H1 (cell line): Measurements from ENCODE around the gene ELMO2. TPM values are rescaled to one million over a fixed set of nuclear protein-coding genes. Genes with fewer than 3 reads are reported as not detected.

Experiments used
- CTCF ChIA-PET: fragments of 300-600 bp; sonication (Branson Sonifier 250); formaldehyde crosslinking; loops from one replicate; lab custom pipeline; 2021; ENCODE audit not compliant: partially characterized antibody; lab: Charles Lee
- POLR2A ChIA-PET: fragments of 300-600 bp; sonication (Branson Sonifier 250); formaldehyde crosslinking; loops from one replicate; lab custom pipeline; 2021; ENCODE audit warnings: inconsistent platforms; ENCODE audit not compliant: partially characterized antibody; lab: Charles Lee
- DNase-seq, 2 experiments: peaks; one replicate each; pipeline versions ENCODE4 v3.0.0 to v3.0.0-alpha.2; 2010 to 2022; ENCODE audit warnings: low spot score in 2 of 2, low read depth in 1 of 2, mixed read lengths in 1 of 2
- FAIRE-seq: peaks from 2 replicates; lab custom pipeline; 2011; peaks lifted over from hg19 to GRCh38; lab: Jason Lieb, UNC
- H2AFZ ChIP-seq: 2 replicates; pipeline ENCODE4 v1.8.1; 2012; ENCODE audit warnings: low read length, inconsistent platforms
- H2AK5ac ChIP-seq: 2 replicates; pipeline ENCODE4 v1.6.1; 2013; ENCODE audit warnings: low read depth, low read length
- H2BK120ac ChIP-seq: replicated peaks from 2 replicates; pipeline ENCODE3; 2013; ENCODE audit warnings: low read depth, low read length, inconsistent platforms
- H2BK12ac ChIP-seq: 2 replicates; pipeline ENCODE4 v1.6.1; 2013; ENCODE audit warnings: low read depth, low read length
- H2BK15ac ChIP-seq: 2 replicates; pipeline ENCODE4 v1.6.1; 2013; ENCODE audit warnings: low read length
- H2BK20ac ChIP-seq: 2 replicates; pipeline ENCODE4 v1.6.1; 2013; ENCODE audit warnings: low read length
- H2BK5ac ChIP-seq: 2 replicates; pipeline ENCODE4 v1.6.1; 2013; ENCODE audit warnings: low read depth, low read length
- H3K14ac ChIP-seq: 2 replicates; pipeline ENCODE4 v1.6.1; 2013; ENCODE audit warnings: inconsistent platforms; ENCODE audit not compliant: insufficient read length
- H3K18ac ChIP-seq: 2 replicates; pipeline ENCODE4 v1.6.1; 2013; ENCODE audit warnings: low read length; ENCODE audit errors: extremely low read depth
- H3K23ac ChIP-seq: 2 replicates; pipeline ENCODE4 v1.6.1; 2013; ENCODE audit warnings: inconsistent platforms; ENCODE audit not compliant: insufficient read length
- H3K23me2 ChIP-seq: 2 replicates; pipeline ENCODE4 v1.6.1; 2013; ENCODE audit warnings: low read depth, low read length
- H3K27ac ChIP-seq: 2 replicates; pipeline ENCODE4 v1.6.1; 2011; ENCODE audit warnings: low read depth, low read length, inconsistent platforms
- H3K27me3 ChIP-seq, 4 experiments: replicated peaks in 1 of 4; 1 replicate in 1 of 4; 2 replicates in 3 of 4; pipeline versions ENCODE4 v1.6.1 to v1.8.1; 2011 to 2013; ENCODE audit warnings: low read length in 3 of 4, mild to moderate bottlenecking in 3 of 4, inconsistent platforms in 2 of 4, mixed read lengths in 2 of 4, moderate library complexity in 1 of 4; ENCODE audit not compliant: control insufficient read depth in 3 of 4, insufficient read depth in 3 of 4; ENCODE audit errors: extremely low read depth in 1 of 4
- H3K36me3 ChIP-seq, 4 experiments: 2 replicates each; pipeline versions ENCODE4 v1.6.1 to v1.8.1; 2011 to 2013; ENCODE audit warnings: mild to moderate bottlenecking in 4 of 4, low read length in 3 of 4, moderate library complexity in 2 of 4, control low read depth in 1 of 4, inconsistent platforms in 1 of 4; ENCODE audit not compliant: insufficient read depth in 4 of 4, control insufficient read depth in 2 of 4
- H3K4ac ChIP-seq: replicated peaks from 2 replicates; pipeline ENCODE3; 2013; ENCODE audit warnings: low read length, low read depth, mixed read lengths, inconsistent platforms; ENCODE audit not compliant: insufficient read length
- H3K4me1 ChIP-seq, 4 experiments: replicated peaks in 1 of 4; 1 replicate in 1 of 4; 2 replicates in 3 of 4; pipeline versions ENCODE4 v1.6.1 to v1.8.1; 2011 to 2013; ENCODE audit warnings: low read length in 3 of 4, inconsistent platforms in 2 of 4, mixed read lengths in 1 of 4; ENCODE audit not compliant: insufficient read depth in 4 of 4, control insufficient read depth in 3 of 4
- H3K4me2 ChIP-seq, 2 experiments: 2 replicates each; pipeline versions ENCODE4 v1.6.1 to v1.8.1; 2011 to 2013; ENCODE audit warnings: low read depth in 2 of 2, low read length in 2 of 2, control low read depth in 1 of 2, inconsistent platforms in 1 of 2, mild to moderate bottlenecking in 1 of 2; ENCODE audit not compliant: insufficient read depth in 1 of 2
- H3K4me3 ChIP-seq, 4 experiments: fragments of 200-600, 300-600 bp in 1 of 4; sonication (generic), shearing (Covaris generic), sonication (Bioruptor Twin) in 1 of 4; 2 replicates each; pipeline versions ENCODE4 v1.5.1 to v1.8.1; 2011 to 2016; ENCODE audit warnings: low read length in 4 of 4, low read depth in 3 of 4, control low read depth in 2 of 4, inconsistent platforms in 2 of 4, mild to moderate bottlenecking in 2 of 4, mixed read lengths in 1 of 4, moderate library complexity in 1 of 4; ENCODE audit not compliant: insufficient read depth in 2 of 4; ENCODE audit errors: extremely low read depth in 1 of 4
- H3K56ac ChIP-seq: replicated peaks from 2 replicates; pipeline ENCODE3; 2013; ENCODE audit warnings: low read depth, mild to moderate bottlenecking, mixed read lengths, low read length, inconsistent platforms; ENCODE audit not compliant: insufficient read length
- H3K79me1 ChIP-seq: 2 replicates; pipeline ENCODE4 v1.6.1; 2013; ENCODE audit warnings: low read depth, low read length, control low read depth
- H3K79me2 ChIP-seq, 2 experiments: 2 replicates each; pipeline versions ENCODE4 v1.6.1 to v1.8.1; 2012 to 2013; ENCODE audit warnings: low read length in 2 of 2, mild to moderate bottlenecking in 2 of 2, inconsistent platforms in 1 of 2; ENCODE audit not compliant: insufficient read depth in 2 of 2, control insufficient read depth in 1 of 2
- H3K9ac ChIP-seq, 4 experiments: replicated peaks in 1 of 4; 1 replicate in 1 of 4; 2 replicates in 3 of 4; pipeline versions ENCODE4 v1.6.1 to v1.8.1; 2011 to 2013; ENCODE audit warnings: low read depth in 3 of 4, low read length in 3 of 4, control low read depth in 2 of 4, mild to moderate bottlenecking in 2 of 4, moderate library complexity in 2 of 4, inconsistent platforms in 1 of 4; ENCODE audit errors: extremely low read depth in 1 of 4
- H3K9me3 ChIP-seq, 2 experiments: 2 replicates each; pipeline versions ENCODE4 v1.6.1 to v1.8.1; 2012 to 2013; ENCODE audit warnings: mild to moderate bottlenecking in 2 of 2, moderate library complexity in 2 of 2, control low read depth in 1 of 2, inconsistent platforms in 1 of 2, low read depth in 1 of 2, low read length in 1 of 2, mixed read lengths in 1 of 2; ENCODE audit not compliant: insufficient read depth in 2 of 2
- H4K20me1 ChIP-seq, 2 experiments: replicated peaks in 1 of 2; 2 replicates each; pipeline versions ENCODE3 to v1.8.1; 2011 to 2013; ENCODE audit warnings: inconsistent platforms in 2 of 2, low read length in 2 of 2, mild to moderate bottlenecking in 1 of 2; ENCODE audit not compliant: insufficient read depth in 2 of 2, control insufficient read depth in 1 of 2
- H4K5ac ChIP-seq: 2 replicates; pipeline ENCODE4 v1.6.1; 2013; ENCODE audit warnings: low read length, low read depth, mixed read lengths, inconsistent platforms; ENCODE audit not compliant: insufficient read length
- H4K8ac ChIP-seq: 2 replicates; pipeline ENCODE4 v1.8.0; 2013; ENCODE audit warnings: mild to moderate bottlenecking, moderate library complexity, low read length, inconsistent platforms; ENCODE audit not compliant: insufficient read depth; ENCODE audit errors: extremely low read depth
- H4K91ac ChIP-seq: replicated peaks from 2 replicates; pipeline ENCODE3; 2013; ENCODE audit warnings: low read length, mixed read lengths, inconsistent platforms; ENCODE audit not compliant: insufficient read length
- EGR1 ChIP-seq: IDR thresholded peaks from 2 replicates; pipeline ENCODE4 v1.6.1; 2011; ENCODE audit warnings: low read depth, low read length, borderline replicate concordance
- EP300 ChIP-seq, 2 experiments: IDR thresholded peaks; 1 replicate in 1 of 2; 2 replicates in 1 of 2; pipeline ENCODE4 v1.6.1; 2011 to 2012; ENCODE audit warnings: low read depth in 2 of 2, low read length in 2 of 2, mild to moderate bottlenecking in 2 of 2, borderline replicate concordance in 1 of 2, inconsistent platforms in 1 of 2, moderate library complexity in 1 of 2
- HDAC2 ChIP-seq, 2 experiments: fragments of 300-600 bp in 1 of 2; sonication (generic) in 1 of 2; IDR thresholded peaks; 2 replicates each; pipeline ENCODE4 v1.6.1; 2011 to 2012; ENCODE audit warnings: low read depth in 2 of 2, low read length in 2 of 2, mild to moderate bottlenecking in 2 of 2, moderate library complexity in 2 of 2, borderline replicate concordance in 1 of 2, inconsistent platforms in 1 of 2
- JUND ChIP-seq: IDR thresholded peaks from 2 replicates; pipeline ENCODE4 v1.6.1; 2011; ENCODE audit warnings: mild to moderate bottlenecking, improper control_type of control experiment, low read length
- KDM5A ChIP-seq: fragments of 200-600 bp; IDR thresholded peaks from 2 replicates; pipeline ENCODE4 v1.7.1; 2012; ENCODE audit warnings: mild to moderate bottlenecking, low read length, inconsistent platforms, mixed read lengths
- RFX5 ChIP-seq: IDR thresholded peaks from 2 replicates; pipeline ENCODE4 v1.6.1; 2011; ENCODE audit warnings: low read depth, low read length, improper control_type of control experiment, borderline replicate concordance
- SP4 ChIP-seq: IDR thresholded peaks from 2 replicates; pipeline ENCODE4 v1.6.1; 2012; ENCODE audit warnings: low read length, inconsistent platforms
- TBP ChIP-seq: IDR thresholded peaks from 2 replicates; pipeline ENCODE4 v1.6.1; 2011; ENCODE audit warnings: low read depth, low read length, improper control_type of control experiment
- TEAD4 ChIP-seq: IDR thresholded peaks from 2 replicates; pipeline ENCODE4 v1.6.1; 2012; ENCODE audit warnings: low read depth, low read length, inconsistent platforms, mixed read lengths
- WGBS, 2 experiments: shearing (Covaris generic) in 1 of 2; methylation state at CpG; one replicate each; pipeline versions ENCODE4 v1.1.6 to v1.1.7; 2013 to 2015; ENCODE audit warnings: low lambda C conversion rate in 2 of 2, mixed read lengths in 2 of 2, inconsistent platforms in 1 of 2, low coverage in 1 of 2, missing lambda C conversion rate in 1 of 2; ENCODE audit not compliant: insufficient replicate concordance in 2 of 2, insufficient coverage in 1 of 2, insufficient read length in 1 of 2; ENCODE audit errors: extremely low coverage in 1 of 2, missing lambda C conversion rate in 1 of 2; 5-methylcytosine and 5-hydroxymethylcytosine counted together
- polyA plus RNA-seq, 7 experiments: library from polyadenylated mRNA; depleted of rRNA in 3 of 7; stranded (reverse) in 5 of 7; unstranded in 2 of 7; fragments of >200 nt in 5 of 7; fragments of 200-250 nt in 2 of 7; gene quantifications; 1 replicate in 5 of 7; 2 replicates in 1 of 7; 4 replicates in 1 of 7; pipeline versions ENCODE4 v1.2.1 to v1.2.3, GENCODE V29; 2011 to 2013; ENCODE audit warnings: missing spikeins in 2 of 7, mixed read lengths in 2 of 7
- total RNA-seq: library from RNA; stranded (reverse); fragmentation: NEBNext Ultra II Directional; extraction: Animal tissue kit (Norgen Biotek cat#: 25700); gene quantifications from 2 replicates; pipeline ENCODE4 v1.2.1, GENCODE V29; 2021
- TF ChIP-seq, protein P1 (sequence below), 3 experiments: IDR thresholded peaks; 1 replicate in 2 of 3; 2 replicates in 1 of 3; pipeline versions ENCODE4 v1.5.1 to v1.6.1; 2011; ENCODE audit warnings: low read length in 3 of 3, mild to moderate bottlenecking in 3 of 3, inconsistent platforms in 2 of 3, low read depth in 1 of 3, moderate library complexity in 1 of 3; ENCODE audit not compliant: insufficient read depth in 1 of 3; ENCODE audit errors: control extremely low read depth in 1 of 3

ELMO2 gene
- total and polyA plus RNA-seq, 2 of the 8 experiments (the other 6 are each of a cell fraction or from before 2014, with no cell fraction given), result 34.3 to 39.7 TPM

DNA sequence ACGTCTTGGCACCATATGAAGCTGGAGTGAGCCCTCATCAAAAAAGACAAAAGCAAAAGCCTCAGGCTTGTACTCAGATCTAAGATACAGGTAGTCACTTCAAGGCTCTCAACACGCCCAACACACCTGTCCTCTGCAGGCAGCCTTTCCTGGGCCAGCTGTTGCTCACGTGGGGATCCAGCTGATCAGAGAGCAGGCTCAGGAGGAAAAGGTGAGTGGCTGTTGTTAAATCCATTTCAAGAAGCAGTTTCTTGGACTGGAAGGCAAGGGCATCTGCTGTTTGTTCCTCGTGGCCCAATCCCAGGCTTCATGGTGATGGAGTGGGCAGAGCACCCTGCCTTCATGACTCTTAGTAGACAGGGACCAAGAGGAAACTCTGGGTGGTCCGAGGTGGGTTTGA, 39.6 kb downstream of the ELMO2 start:
- Histone ChIP-seq H4K91ac (no peak overlapping the region), H2BK120ac (no peak overlapping the region), H3K27me3 (no peaks in the 10 kb centered on the region), H2AK5ac (no peak overlapping the region), H3K9me3 (no peaks in the 10 kb centered on the region), H2AFZ (no peak overlapping the region), H3K36me3 (peaks cover 24 to 60% (median 42%) of the 10 kb centered on the region in 4 experiments), H3K79me1 (peaks cover 5% of the 10 kb centered on the region; the same call in 1 of the 2 replicates), H4K5ac (no peak overlapping the region), H3K27ac (no peak overlapping the region), H3K4me3 (no peak overlapping the region), H3K4ac (no peak overlapping the region), H3K18ac (no peak overlapping the region), H3K79me2 (peaks cover 0 to 13% of the 10 kb centered on the region in 2 experiments; a peak in 2 of 4 replicates), H2BK20ac (no peak overlapping the region), H4K20me1 (peaks cover 4 to 10% of the 10 kb centered on the region in 2 experiments), H2BK15ac (no peak overlapping the region), H3K9ac (no peak overlapping the region), H2BK12ac (no peak overlapping the region), H3K4me2 (no peak overlapping the region), H4K8ac (no peak overlapping the region), H3K23me2 (peaks cover 8% of the 10 kb centered on the region; the same call in 1 of the 2 replicates), H3K23ac (no peak overlapping the region), H2BK5ac (no peak overlapping the region), H3K4me1 (peaks cover 0 to 4% (median 0%) of the 10 kb centered on the region in 4 experiments; a peak in 2 of 7 replicates), H3K56ac (no peak overlapping the region), H3K14ac (no peak overlapping the region)
- POLR2A ChIA-PET, result interaction anchor here (2.1 kb wide), 1 partner anchor 23 kb away, joined by 4 read pairs; no protein-coding TSS in a partner anchor
- CTCF ChIA-PET, result interaction anchor here (0.7 kb wide), 1 partner anchor 344 kb away, joined by 4 read pairs; no protein-coding TSS in a partner anchor
- WGBS, 2 experiments, result 87% methylated on average over 5 of the region's 5 CpGs; no CpG with 5 or more reads in 1 of the 2 experiments
- DNase-seq (no peak), FAIRE-seq (no peak)
- TF ChIP-seq TEAD4 (no peak), KDM5A (no peak), EGR1 (no peak), RFX5 (no peak), SP4 (no peak), HDAC2 (IDR thresholded peaks at IDR 0.05; ENCODE audit: borderline replicate concordance in 1 of 2, low read depth in 2 of 2, low read length in 2 of 2) (no peak), JUND (no peak), TBP (no peak), EP300 (IDR thresholded peaks at IDR 0.05; ENCODE audit: borderline replicate concordance in 1 of 2, low read depth in 2 of 2, low read length in 2 of 2) (no peak)
- TF ChIP-seq, protein P1, sequence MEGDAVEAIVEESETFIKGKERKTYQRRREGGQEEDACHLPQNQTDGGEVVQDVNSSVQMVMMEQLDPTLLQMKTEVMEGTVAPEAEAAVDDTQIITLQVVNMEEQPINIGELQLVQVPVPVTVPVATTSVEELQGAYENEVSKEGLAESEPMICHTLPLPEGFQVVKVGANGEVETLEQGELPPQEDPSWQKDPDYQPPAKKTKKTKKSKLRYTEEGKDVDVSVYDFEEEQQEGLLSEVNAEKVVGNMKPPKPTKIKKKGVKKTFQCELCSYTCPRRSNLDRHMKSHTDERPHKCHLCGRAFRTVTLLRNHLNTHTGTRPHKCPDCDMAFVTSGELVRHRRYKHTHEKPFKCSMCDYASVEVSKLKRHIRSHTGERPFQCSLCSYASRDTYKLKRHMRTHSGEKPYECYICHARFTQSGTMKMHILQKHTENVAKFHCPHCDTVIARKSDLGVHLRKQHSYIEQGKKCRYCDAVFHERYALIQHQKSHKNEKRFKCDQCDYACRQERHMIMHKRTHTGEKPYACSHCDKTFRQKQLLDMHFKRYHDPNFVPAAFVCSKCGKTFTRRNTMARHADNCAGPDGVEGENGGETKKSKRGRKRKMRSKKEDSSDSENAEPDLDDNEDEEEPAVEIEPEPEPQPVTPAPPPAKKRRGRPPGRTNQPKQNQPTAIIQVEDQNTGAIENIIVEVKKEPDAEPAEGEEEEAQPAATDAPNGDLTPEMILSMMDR (IDR thresholded peaks at IDR 0.05; ENCODE audit: control extremely low read depth in 1 of 3, insufficient read depth in 1 of 3, low read depth in 1 of 3, low read length in 3 of 3), result no peak
